Measurements from ENCODE around the gene SERTM2.

The SERTM2 gene

GRCh38 chrX:111561851-111562250, 50.4 kb downstream of the SERTM2 start:
- no peak for DNase-seq

- DNase-seq, result no peak
Observed at GRCh38 chrX:111567542-111568255, 56.3 kb downstream of the SERTM2 start.

GRCh38 chrX:111568354-111568753, 56.9 kb downstream of the SERTM2 start:
- no peak for DNase-seq

GRCh38 chrX:111568817-111569216, 57.4 kb downstream of the SERTM2 start:
- no peak for DNase-seq
